GF-D8 (cell line): ENCODE measurements around the gene ANO7.
A peak's percentile ranks its signal among the peaks of the same experiment; 100 is the strongest.

ENCODE experiments used
- DNase-seq: peaks from one replicate; lab custom pipeline; 2025; lab: John Stamatoyannopoulos, UW

The ANO7 gene

DNA sequence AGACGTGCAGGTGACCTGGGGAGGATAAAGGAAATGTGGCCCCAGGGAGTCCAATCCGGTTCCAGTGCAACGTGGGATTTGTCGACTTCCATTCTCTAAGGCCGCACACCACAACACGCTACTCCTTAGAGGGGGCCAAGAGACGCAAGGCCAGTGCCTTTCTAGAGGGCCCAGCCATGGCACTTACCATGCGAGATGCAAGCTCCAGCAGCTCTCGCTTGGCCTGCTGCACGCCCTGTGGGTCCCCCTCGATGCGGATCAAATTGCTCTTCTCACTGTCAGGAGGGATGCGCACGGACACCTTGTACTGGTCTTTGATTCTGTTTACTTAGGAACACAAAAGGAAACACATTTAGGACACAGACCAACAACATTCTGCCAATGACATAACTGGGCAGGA lies 61.2 kb downstream of the ANO7 start:
- no peak for DNase-seq

DNA sequence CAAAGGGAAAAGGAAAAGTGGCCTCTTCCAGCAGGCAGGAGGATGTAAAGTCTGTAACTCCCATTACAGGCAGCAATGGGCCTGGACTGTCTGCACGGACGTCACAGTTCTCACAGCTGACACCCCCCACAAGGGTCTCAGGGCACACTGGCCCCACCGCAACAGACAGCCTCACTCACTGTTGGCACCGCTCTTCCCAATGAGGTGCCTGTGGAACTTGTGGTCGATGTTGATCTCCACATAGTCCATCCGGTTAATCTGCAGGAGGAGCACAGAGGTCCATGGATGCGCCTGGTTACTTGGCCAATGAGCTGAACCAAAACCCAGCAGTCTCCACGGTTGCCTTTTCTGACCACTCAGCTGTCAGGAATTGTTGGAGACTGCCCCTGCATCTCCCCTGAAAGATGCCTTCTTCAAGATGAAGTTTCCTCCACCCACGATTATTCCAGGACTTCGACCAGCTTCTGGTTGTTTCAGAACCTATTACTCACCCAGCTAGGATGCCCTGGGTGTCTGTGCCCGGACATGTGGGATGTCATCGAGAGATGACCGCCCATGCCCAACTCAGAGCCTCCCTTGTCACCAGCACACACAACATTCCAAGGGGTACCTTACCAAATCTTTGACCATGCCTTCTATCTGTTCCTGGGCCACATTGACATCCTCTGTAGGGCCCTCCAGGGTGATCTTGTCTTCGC lies 64.5 kb downstream of the ANO7 start:
- no peak for DNase-seq

- DNase-seq = no peak
Observed at GRCh38 chr2:241254904-241255351, 66.5 kb downstream of the ANO7 start.

DNA sequence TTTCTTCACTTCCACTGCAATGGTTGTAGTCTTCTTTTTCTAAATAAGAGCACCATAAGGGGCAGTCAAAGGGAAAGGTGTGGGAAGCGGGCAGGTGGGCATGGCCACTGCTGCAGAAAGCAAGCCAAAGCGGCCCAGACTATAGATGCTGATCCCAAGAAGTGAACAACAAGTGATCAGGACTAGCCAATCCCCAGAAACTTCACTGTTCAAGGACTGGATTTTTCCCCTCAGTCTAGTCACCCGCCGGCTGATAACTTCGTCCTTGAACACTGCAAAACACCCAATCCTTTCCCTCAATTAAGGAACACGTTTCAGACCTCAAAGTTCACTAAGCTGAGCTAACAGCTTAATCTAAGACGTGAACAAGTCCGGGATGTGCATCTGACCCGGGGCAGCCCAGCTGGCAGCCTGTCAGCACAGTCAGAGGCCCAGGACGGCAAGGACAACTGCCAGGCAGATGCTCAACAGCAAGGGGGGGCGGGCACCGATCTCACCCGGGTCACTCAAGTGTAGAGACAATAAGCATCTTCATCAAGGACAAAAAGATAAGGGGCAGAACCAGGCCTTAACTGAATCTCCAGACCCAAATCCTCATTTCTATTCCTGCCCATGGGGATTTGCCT lies 67.2 kb downstream of the ANO7 start:
- DNase-seq = no peak

GRCh38 chr2:241256168-241256545 lies 67.7 kb downstream of the ANO7 start:
- no peak for DNase-seq

DNA sequence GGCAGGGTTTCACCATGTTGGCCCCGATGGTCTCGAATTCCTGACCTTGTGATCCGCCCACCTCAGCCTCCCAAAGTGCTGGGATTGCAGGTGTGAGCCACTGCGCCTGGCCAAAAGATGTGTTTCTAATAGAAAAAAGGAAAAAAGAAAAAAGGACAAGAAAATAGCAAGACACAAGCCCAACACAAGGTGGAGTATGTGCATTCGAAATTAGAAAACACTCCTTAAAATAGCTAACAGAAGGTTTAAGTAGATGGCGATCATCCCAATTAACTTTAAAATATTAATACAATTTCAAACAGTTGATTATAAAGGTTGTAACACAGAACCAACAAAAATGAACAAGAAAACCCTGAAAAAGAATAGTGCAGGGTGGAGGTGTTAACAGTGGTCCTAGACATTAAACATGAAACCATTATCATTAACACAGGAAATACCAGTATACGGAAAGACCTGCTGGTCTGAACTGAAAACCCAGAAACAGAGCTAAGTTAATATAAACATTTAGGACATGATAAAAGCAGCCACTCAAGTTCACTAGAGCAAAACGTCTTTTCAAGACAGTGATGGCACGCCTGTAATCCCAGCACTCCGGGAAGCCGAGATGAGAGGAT lies 69.0 kb downstream of the ANO7 start:
- DNase-seq = no peak

- no peak for DNase-seq
Observed at GRCh38 chr2:241258505-241259280, 70.2 kb downstream of the ANO7 start.

DNA sequence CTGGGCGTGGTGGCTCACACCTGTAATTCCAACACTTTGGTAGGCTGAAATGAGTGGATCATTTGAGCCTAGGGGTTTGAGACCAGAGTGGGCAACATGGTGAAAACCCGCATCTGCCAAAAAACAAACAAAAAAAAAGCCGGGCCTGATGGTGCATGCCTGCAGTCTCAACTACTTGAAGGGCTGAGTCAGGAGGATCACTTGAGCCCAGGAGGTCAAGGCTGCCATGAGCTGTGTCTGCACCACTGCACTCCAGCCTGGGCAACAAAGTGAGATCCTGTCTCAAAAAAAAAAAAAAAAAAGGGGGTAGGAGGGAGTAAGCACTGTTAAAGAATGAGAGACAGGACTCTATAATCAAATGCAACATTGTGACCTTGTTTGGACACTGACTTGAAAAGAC lies 72.4 kb downstream of the ANO7 start:
- DNase-seq = no peak

DNA sequence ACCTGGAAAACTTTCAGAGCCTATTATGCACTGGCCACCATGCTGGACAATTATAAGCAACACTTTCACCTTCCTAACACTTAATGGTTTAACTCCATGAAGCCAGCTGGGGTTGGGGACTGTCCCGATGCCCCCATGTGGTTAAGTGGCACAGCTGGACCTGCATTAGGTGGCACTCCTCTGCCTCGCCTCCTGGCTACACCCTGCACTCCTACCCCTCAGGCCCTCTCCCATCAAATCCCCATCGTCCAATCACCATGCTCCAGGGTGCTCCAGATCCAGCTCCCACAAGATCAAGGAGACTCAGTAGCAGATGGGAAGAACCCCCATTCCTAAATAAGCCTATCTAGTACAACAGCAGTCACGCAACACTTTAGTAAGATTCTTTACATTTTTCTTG lies 73.2 kb downstream of the ANO7 start:
- DNase-seq = no peak

DNA sequence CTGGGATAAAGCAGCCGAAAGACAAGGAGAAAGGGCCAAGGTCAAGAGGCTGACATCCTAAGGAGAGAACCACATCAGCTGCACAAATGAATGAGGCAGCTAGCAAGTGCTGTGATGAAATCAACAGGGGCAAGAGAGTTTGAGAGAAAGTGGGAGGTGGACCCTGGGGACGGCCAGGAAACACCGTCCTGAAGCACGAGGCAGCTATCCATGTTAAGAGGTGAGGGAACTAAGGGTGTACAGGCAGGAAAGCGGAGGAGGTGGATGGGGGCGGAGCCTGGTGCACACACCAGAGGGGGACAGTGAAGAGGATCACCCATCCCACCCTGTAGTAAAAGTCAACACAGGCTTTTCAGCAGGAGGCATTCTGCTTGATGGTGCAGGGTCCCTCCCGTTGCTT lies 74.6 kb downstream of the ANO7 start:
- DNase-seq = no peak

DNA sequence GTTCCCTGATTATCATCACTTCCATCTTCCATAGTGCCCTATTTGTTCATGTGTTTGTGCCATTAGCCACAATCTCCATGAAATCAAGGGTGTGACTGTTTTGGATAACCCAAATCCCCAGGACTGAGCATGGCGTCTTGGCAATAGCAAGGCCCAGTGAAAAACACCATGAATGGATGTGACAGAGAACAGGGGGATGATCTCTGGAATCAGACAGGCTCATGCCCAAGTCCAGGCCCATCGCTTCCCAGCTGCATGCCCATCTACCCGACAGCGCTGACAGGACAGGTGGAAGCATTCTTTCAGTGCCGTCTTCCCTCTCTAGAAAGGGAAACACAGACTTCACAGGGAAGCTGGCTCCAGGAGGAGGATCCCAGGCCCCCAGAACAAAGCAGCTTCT lies 77.0 kb downstream of the ANO7 start:
- DNase-seq = no peak

GRCh38 chr2:241267249-241268067 lies 79.0 kb downstream of the ANO7 start:
- no peak for DNase-seq

- no peak for DNase-seq
Observed at GRCh38 chr2:241268306-241268705, 79.8 kb downstream of the ANO7 start.

DNA sequence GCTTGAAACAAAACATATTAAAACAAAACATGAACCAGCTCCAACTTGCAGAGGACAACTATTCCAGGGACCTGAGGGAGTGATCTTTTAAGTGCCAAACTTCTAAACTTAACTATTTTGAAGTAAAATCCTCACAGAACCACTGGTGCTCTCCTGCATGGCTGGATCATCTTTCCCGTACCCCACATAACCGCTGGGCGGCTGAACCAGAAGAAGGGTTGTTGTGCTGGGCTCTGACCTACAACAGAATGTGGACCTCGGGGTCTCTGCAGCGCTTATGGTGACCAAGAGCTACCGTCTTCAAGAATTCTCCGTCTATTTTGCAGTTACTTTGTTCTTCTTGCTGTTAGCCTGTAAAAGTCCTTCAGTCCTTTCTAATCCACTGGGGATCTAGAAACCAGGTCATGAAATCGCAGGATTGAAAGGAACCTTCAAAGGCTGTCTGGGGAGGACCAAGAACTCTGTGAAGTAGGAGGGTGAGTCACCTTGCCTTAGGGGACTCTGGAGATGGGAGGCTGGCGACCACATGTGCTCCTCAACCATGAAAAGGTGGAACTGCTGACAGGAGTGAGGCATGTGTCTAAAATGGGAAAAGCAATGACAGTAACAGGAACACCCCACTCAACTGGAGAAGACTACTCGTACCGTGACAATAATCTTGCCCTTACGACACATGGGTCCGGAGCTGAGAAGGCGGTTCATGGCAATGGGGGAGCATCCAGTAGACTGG lies 80.4 kb downstream of the ANO7 start:
- DNase-seq = no peak

- DNase-seq = no peak
Observed at GRCh38 chr2:241269707-241270520, 81.4 kb downstream of the ANO7 start.

DNA sequence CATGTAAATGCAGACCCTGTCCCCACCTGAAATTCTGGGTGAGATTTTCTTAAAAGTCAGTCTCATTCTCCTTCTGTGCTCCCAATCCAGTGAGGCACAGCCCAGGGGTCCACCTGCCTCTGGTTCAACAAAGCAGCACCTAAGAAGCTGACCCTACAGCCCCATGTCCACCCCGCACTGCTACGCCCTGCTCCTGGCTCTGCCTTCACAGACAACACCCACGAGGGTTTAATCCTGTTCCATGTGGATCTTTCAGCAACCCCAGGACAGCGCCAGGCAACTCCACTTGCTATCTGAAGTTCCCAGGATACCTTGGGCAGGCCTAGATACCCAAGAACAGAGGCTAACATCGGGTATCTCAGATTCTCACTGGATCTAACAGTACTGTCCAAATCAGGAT lies 82.1 kb downstream of the ANO7 start:
- DNase-seq = no peak

- DNase-seq = peak; percentile 50
Observed at GRCh38 chr2:241271706-241272302, 83.3 kb downstream of the ANO7 start.

DNA sequence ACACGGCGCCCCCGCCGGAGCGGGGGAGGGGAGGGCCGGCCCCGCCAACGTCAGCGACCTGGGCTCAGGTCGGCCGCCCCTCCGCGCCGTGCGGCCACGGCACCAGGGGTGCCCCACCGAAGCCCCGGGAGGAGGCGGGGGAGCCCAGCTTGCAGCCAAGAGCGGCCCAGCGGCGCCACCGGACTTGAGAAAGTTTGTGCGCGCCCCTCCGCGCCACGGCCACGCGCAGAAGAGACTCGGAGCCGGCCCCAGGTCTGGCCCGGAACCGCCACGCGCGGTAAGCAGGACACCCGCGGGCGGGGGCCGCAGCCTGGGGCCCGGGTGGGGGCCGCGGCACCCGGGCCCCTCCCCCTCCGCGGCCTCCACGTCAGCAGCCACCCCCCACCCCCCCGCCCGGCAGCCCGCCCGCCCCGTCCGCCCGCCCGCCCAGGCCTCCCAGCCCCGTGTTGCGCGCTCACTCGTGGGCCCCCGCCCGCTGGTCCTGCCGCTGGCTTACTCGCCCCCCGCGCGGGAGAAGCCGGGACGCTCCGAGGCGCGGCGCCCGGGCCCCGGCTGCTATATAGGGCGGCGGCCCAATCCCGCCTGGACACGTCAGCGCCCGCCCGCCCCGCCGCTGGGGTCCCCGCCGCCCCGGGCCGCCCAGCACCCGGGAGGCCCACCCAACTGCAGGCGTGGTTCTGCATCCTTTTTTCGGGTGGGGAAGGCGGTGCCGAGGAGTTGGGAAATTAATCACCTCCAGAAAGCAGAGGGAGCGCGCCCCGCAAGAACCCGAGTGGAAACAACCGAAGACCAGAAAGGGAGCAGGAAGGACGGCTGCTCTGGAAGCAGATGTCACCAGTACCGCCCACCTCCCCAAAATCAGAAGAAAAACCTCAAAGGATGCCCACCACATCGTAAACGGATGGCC lies 84.1 kb downstream of the ANO7 start:
- DNase-seq = no peak
